Measurements from ENCODE around the gene SLC38A9. TPM values are rescaled to one million over a fixed set of nuclear protein-coding genes. Genes with fewer than 3 reads are reported as not detected.

Gene SLC38A9
- total RNA-seq, 2 donors from 2014 or later = 10.1 to 10.5 TPM

- no peak for DNase-seq
- intact Hi-C loops (cut with DNase I) = no loop called here
- ATAC-seq = peak in 1 of 2 donors; percentile 61
Observed at GRCh38 chr5:55672477-55672911, 39.6 kb downstream of the SLC38A9 start.

DNA sequence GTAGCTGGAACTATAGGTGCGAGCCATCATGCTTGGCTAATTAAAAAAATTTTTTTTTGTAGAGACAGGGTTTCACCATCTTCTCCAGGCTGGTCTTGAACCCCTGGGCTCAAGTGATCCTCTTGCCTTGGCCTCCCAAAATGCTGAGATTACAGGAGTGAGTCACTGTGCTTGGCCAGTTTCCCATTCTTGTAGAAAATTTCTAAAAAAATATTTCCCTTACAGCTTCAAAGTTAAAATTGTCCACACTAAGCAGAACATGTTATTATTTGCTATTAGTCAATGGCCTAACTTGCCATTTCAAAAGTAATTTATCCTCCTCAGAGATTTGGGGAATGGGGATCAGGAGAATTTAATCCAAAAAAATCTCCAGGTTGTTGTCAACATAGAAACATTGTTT, 40.1 kb downstream of the SLC38A9 start:
- intact Hi-C loops (cut with DNase I) = no loop called here
- DNase-seq (no peak), ATAC-seq (no peak)

- ATAC-seq (peak in 1 of 2 donors; percentile 65), DNase-seq (no peak)
- intact Hi-C loops (cut with DNase I) = no loop called here
Observed at GRCh38 chr5:55668356-55668755, 43.8 kb downstream of the SLC38A9 start.

- DNase-seq = no peak
- intact Hi-C loops (cut with DNase I) = no loop called here
Observed at GRCh38 chr5:55667938-55668337, 44.2 kb downstream of the SLC38A9 start.

GRCh38 chr5:55665065-55665464, 47.1 kb downstream of the SLC38A9 start:
- DNase-seq (peak; percentile 31), ATAC-seq (peak in 1 of 2 donors; percentile 78)
- intact Hi-C loops (cut with DNase I) = no loop called here

More at GRCh38 chr5:55667938-55668337, 44.2 kb downstream of the SLC38A9 start:
- no peak for ATAC-seq

- DNase-seq = no peak
- intact Hi-C loops (cut with DNase I) = no loop called here
- ATAC-seq = no peak
Observed at GRCh38 chr5:55657443-55657842, 54.7 kb downstream of the SLC38A9 start.

GRCh38 chr5:55650386-55650785, 61.7 kb downstream of the SLC38A9 start:
- no peak for ATAC-seq

GRCh38 chr5:55649963-55650362, 62.2 kb downstream of the SLC38A9 start:
- intact Hi-C loops (cut with DNase I) = no loop called here
- ATAC-seq (no peak), DNase-seq (no peak)

More at GRCh38 chr5:55650386-55650785, 61.7 kb downstream of the SLC38A9 start:
- no peak for DNase-seq
- intact Hi-C loops (cut with DNase I) = no loop called here

DNA sequence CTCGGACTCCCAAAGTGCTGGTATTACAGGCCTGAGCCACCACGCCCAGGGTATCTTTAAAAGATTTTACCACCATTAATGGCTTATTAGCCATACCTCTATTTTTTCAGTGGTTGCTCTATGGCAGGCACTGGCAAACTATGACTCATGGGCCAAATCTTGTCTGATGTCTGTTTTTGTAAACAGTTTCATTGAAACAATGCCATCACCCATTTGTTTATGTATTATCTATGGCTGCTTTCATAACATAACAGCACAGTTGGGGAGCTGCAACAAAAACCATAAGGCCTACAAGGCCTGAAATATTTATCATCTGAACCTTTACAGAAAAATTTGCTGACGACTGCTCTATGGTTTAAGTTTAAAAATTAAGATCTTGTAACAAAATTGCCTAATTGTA, 66.8 kb downstream of the SLC38A9 start:
- ATAC-seq (no peak), DNase-seq (no peak)
- intact Hi-C loops (cut with DNase I) = no loop called here

DNA sequence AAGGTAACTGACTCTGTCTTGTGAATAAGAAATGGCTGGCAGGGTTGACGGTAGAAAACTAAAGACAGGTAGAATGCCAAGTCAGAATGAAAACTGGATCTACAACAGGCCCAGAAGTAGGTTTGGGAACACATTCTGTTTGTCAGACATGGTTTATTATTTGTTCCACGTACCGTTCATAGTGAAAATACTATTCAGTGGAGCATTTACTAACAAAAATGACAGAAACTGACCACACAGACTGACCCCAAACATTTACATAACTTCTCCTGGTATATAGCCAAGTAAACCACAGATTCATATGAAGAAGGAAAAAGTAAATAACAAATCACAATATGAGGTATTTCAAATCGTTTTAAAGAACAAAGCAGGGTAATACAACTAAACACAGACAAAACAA, 73.7 kb downstream of the SLC38A9 start:
- DNase-seq (no peak), ATAC-seq (no peak)
- intact Hi-C loops (cut with DNase I) = loop anchor here in 1 of 2 donors (10.0 kb wide), 2 partner anchors 104 to 214 kb away; partner anchors contain the start of gene PLPP1

DNA sequence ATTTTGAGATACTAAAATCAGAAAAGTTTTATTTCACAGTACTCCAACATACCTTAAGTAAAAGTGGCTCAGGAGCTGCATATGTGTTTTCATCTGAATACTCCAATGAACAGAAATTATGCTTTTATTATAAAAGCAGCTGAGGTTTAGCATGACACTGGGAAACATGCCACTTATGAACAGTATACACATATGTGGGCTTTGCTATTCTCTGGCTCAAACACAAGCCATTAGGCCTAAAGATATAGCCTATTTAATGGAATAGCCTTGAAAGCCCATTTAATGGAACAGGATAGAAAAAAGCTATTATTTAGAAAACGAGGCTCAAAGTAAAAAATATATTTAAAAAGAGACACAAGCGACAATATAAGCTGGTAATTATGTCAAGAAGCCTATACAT, 74.1 kb downstream of the SLC38A9 start:
- DNase-seq (no peak), ATAC-seq (no peak)
- intact Hi-C loops (cut with DNase I) = loop anchor here in 1 of 2 donors (10.0 kb wide), 2 partner anchors 103 to 213 kb away; partner anchors contain the start of gene PLPP1

DNA sequence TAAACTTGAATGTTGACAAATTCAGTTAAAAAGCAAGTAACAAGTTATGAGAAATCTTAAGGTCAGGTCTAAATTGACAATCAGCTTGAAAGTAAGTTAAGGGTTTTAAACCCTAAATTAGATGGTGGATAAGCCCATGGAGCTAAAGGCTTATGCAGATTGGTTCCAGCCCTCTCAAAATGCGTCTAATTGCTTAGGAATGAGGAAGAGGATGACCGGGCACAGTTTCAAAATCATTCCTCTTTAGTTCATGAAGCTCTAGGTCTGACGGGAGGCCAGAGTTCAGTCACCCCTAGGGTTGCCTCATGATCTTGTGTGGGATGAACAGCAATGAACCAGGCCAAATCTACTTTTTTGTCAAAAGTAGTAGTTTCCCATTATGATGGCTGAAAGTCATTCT, 75.4 kb downstream of the SLC38A9 start:
- ATAC-seq (peak; percentile 45 to 74), DNase-seq (no peak)
- intact Hi-C loops (cut with DNase I) = loop anchor here in 1 of 2 donors (10.0 kb wide), 2 partner anchors 102 to 212 kb away; partner anchors contain the start of gene PLPP1

DNA sequence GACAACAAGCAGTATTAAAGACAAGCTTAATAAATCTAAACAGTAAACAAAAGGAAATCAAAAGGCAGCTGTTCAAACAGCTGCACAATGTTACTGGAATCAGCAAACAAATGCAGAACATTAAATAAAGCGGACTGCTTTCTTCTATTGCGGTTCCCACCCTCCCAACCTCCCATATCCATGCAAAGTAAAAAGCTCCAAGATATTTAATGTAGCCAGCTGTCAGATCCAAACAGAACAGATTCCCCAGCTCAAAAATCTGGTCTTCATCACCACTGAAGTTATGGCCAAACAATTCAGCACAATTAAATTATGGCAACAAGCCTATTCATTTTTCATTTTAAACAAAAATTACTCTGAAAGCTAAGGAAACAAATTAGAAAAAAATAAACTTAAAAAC, 75.9 kb downstream of the SLC38A9 start:
- intact Hi-C loops (cut with DNase I) = loop anchor here in 1 of 2 donors (10.0 kb wide), 2 partner anchors 101 to 211 kb away; partner anchors contain the start of gene PLPP1
- DNase-seq (no peak), ATAC-seq (peak in 1 of 2 donors; percentile 44)

DNA sequence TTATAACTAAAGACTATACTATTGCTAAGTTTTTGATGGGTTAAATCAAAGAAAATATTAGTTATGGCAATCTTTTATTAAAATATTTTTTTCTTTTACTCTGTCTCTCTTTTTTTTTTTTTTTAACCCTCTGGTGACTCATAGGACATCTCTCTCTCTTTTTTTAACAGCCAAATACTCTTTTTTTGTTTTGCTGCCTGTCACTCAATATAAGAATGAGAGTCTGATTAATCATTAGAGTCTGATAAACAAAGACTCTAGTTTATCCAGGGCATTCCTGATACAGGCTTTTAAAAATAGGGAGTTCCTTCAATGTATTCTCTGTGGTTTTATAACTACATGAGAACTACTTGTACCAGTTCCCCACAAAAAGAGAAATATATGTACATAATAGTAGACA, 77.3 kb downstream of the SLC38A9 start:
- ATAC-seq = peak in 1 of 2 donors; percentile 15

GRCh38 chr5:55634209-55634805, 77.8 kb downstream of the SLC38A9 start:
- DNase-seq (no peak), ATAC-seq (peak in 1 of 2 donors; percentile 34)
- intact Hi-C loops (cut with DNase I) = loop anchor here in 1 of 2 donors (10.0 kb wide), 2 partner anchors 100 to 210 kb away; partner anchors contain the start of gene PLPP1

More for the DNA sequence above, 77.3 kb downstream of the SLC38A9 start:
- no peak for DNase-seq
- intact Hi-C loops (cut with DNase I) = loop anchor here in 1 of 2 donors (10.0 kb wide), 2 partner anchors 100 to 210 kb away; partner anchors contain the start of gene PLPP1

DNA sequence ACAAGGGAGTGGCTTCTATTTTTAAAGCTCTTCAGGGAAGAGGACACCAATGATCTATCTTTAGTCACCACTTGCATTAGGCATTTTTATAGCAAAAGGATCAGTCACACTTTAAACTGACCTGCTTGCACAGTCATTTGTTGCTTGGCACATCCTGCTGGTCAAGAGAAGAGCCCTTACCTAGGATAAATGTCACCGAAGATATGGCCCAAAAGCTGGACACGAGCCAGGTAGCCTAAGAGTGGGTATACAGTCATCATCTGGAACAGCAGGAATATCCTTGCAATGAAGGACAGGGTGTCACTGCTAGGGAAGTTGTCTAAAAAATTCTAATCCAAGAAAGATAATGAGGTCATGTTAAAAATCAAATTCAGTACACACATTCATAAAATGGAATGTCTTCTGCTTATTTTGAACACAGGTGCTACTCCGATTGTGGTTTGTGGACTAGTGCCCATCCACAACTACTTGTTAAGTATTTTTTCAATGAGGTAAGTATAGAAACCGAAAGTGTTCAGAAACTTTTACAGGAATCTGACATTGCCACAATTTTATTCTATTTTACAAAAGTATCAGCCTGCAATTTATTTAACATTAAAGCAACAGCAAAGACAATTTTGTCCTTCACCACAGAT, 78.4 kb downstream of the SLC38A9 start:
- intact Hi-C loops (cut with DNase I) = loop anchor here in 1 of 2 donors (10.0 kb wide), 2 partner anchors 99 to 209 kb away; partner anchors contain the start of gene PLPP1
- DNase-seq = peak; percentile 73

DNA sequence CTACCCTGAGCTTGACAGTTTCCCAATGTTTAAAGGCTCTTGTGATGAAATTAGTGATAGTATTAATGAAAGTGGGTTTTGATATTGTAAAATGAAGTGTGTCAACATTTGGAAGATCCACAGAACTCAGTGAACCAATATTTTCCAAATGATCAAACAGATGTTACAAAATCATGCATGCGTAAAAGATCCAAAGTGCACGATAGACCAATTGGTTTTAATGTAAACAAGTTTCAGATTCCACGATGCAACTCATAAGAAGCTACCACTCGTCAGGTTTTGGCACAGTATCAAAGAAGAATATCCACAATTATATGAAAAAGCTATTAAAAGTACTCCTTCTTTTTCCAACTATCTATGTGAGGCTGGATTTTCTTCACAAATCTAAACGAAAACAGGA, 82.3 kb downstream of the SLC38A9 start:
- ATAC-seq (no peak), DNase-seq (no peak)
- intact Hi-C loops (cut with DNase I) = loop anchor here in 1 of 2 donors (10.0 kb wide), 2 partner anchors 95 to 205 kb away; partner anchors contain the start of gene PLPP1

More for the DNA sequence above, 78.4 kb downstream of the SLC38A9 start:
- peak; percentile 70 to 81 for ATAC-seq

GRCh38 chr5:55626790-55627189, 85.3 kb downstream of the SLC38A9 start:
- no peak for DNase-seq
- intact Hi-C loops (cut with DNase I) = no loop called here
- no peak for ATAC-seq

GRCh38 chr5:55625913-55626312, 86.2 kb downstream of the SLC38A9 start:
- no peak for ATAC-seq
- no peak for DNase-seq
- intact Hi-C loops (cut with DNase I) = no loop called here

DNA sequence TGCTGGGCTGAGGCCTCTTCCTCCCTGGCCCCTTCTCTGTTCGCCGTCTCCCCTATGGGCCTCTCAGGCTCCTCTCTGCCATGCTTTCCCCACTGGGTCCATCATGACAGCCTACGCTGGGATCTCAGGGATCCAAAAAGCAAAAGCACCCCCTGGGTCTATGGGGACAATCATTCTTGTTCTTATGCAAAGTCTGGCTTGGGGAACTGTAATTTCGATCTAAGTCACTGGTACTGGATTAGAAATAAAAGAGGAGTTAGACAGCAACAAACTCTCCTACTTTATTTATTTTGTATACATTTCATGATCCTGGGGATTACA, 86.6 kb downstream of the SLC38A9 start:
- DNase-seq (no peak), ATAC-seq (no peak)
- intact Hi-C loops (cut with DNase I) = no loop called here
